ENCODE measurements around the gene IMPDH2.
"Not testable (repeated sequence)": the region's sequence is repeated elsewhere in the genome, so short reads cannot be mapped to it uniquely, and the experiment has no call there.

The IMPDH2 gene

GRCh38 chr3:49021213-49021812 lies 7.9 kb downstream of the IMPDH2 start:
- DNase-seq (ENCODE audit: low read depth), result peak; percentile 98

- no peak for DNase-seq (ENCODE audit: low read depth)
Observed at GRCh38 chr3:49020330-49021212, 8.6 kb downstream of the IMPDH2 start.

GRCh38 chr3:49019941-49020329 lies 9.3 kb downstream of the IMPDH2 start:
- DNase-seq (ENCODE audit: low read depth), result no peak

GRCh38 chr3:49018707-49019006 lies 10.5 kb downstream of the IMPDH2 start:
- DNase-seq (ENCODE audit: low read depth), result no peak

GRCh38 chr3:49017971-49018706 lies 11.1 kb downstream of the IMPDH2 start, which contains the start of gene DALRD3:
Gene DALRD3, minus strand, starts transcription at chr3:49018580. Its CDS starts 16 bp downstream, at chr3:49018564.
- no peak for DNase-seq (ENCODE audit: low read depth)

- DNase-seq (ENCODE audit: low read depth), result no peak
Observed at GRCh38 chr3:49017229-49017970, 11.8 kb downstream of the IMPDH2 start.

GRCh38 chr3:49016414-49017228 lies 12.6 kb downstream of the IMPDH2 start:
- no peak for DNase-seq (ENCODE audit: low read depth)

GRCh38 chr3:49015765-49016164 lies 13.4 kb downstream of the IMPDH2 start:
- no peak for DNase-seq (ENCODE audit: low read depth)

- DNase-seq (ENCODE audit: low read depth), result no peak
Observed at GRCh38 chr3:49015072-49015471, 14.1 kb downstream of the IMPDH2 start.

- DNase-seq (ENCODE audit: low read depth), result no peak
Observed at GRCh38 chr3:49013738-49014660, 15.2 kb downstream of the IMPDH2 start.

GRCh38 chr3:49013113-49013737 lies 16.0 kb downstream of the IMPDH2 start:
- no peak for DNase-seq (ENCODE audit: low read depth)

GRCh38 chr3:49012441-49013017 lies 16.7 kb downstream of the IMPDH2 start:
- no peak for DNase-seq (ENCODE audit: low read depth)

GRCh38 chr3:49009396-49009795 lies 19.8 kb downstream of the IMPDH2 start:
- no peak for DNase-seq (ENCODE audit: low read depth)

- not testable (repeated sequence) for DNase-seq (ENCODE audit: low read depth)
Observed at GRCh38 chr3:49008627-49009026, 20.6 kb downstream of the IMPDH2 start.

- DNase-seq (ENCODE audit: low read depth), result peak; percentile 70
Observed at GRCh38 chr3:49007771-49008528, 21.2 kb downstream of the IMPDH2 start.

- peak; percentile 87 for DNase-seq (ENCODE audit: low read depth)
Observed at GRCh38 chr3:49007068-49007770, 22.0 kb downstream of the IMPDH2 start, which contains the start of gene WDR6. Gene WDR6, plus strand, starts transcription at chr3:49007391. Its CDS starts 41 bp downstream, at chr3:49007432.

- DNase-seq (ENCODE audit: low read depth), result no peak
Observed at GRCh38 chr3:49006408-49007067, 22.7 kb downstream of the IMPDH2 start.

All from stimulated activated CD8-positive, alpha-beta memory T cell treated with anti-CD3 and anti-CD28 coated beads, Interleukin-15, amount 100 ng/mL, for 1 hour (primary cell).